Suprapubic skin (tissue), 3 donors: Measurements from ENCODE around the gene DSCAM.

Experiments used
- CTCF ChIP-seq, 2 donors: fragments of 200-600 bp in 1 of 2; fragments of 450-650 bp in 1 of 2; sonication (generic) in 1 of 2; IDR thresholded peaks; one replicate each; pipeline ENCODE4 v1.5.1; 2016 to 2019; ENCODE audit warnings: antibody characterized with exemption in 2 of 2, mild to moderate bottlenecking in 1 of 2, moderate library complexity in 1 of 2
- EP300 ChIP-seq: sonication (generic); formaldehyde crosslinking; IDR thresholded peaks from one replicate; pipeline ENCODE4 v1.6.1; 2017; ENCODE audit warnings: antibody characterized with exemption
- POLR2A ChIP-seq, 2 donors: fragments of 450-650 bp; IDR thresholded peaks; one replicate each; pipeline ENCODE4 v1.6.1; 2017; ENCODE audit warnings: antibody characterized with exemption in 2 of 2, mild to moderate bottlenecking in 2 of 2, moderate library complexity in 2 of 2

- TF ChIP-seq CTCF (IDR thresholded peaks at IDR 0.05) (no peak), EP300 (no peak), POLR2A (IDR thresholded peaks at IDR 0.05) (no peak)
Measured at GRCh38 chr21:40187946-40188654, 658.9 kb downstream of the DSCAM start.
